ENCODE results near the gene PHACTR3. TPM values are rescaled to one million over a fixed set of nuclear protein-coding genes. Genes with fewer than 3 reads are reported as not detected.

PHACTR3 gene
- total and polyA plus RNA-seq, 2 of the 8 experiments (the other 6 are each of a cell fraction or from before 2014, with no cell fraction given) = 0.05 to 0.13 TPM

- TF ChIP-seq CHD7 (IDR thresholded peaks at IDR 0.05; ENCODE audit: insufficient replicate concordance, low read length) = no peak
- TF ChIP-seq MAFK (IDR thresholded peaks at IDR 0.05; ENCODE audit: low read depth, low read length) = no peak
- TF ChIP-seq SAP30 (IDR thresholded peaks at IDR 0.05; ENCODE audit: insufficient read depth, insufficient replicate concordance, low read length) = no peak
- no peak for TF ChIP-seq CHD2 (IDR thresholded peaks at IDR 0.05; ENCODE audit: low read length)
- TF ChIP-seq BRCA1 (IDR thresholded peaks at IDR 0.05; ENCODE audit: low read depth, low read length) = no peak
- no peak for TF ChIP-seq RBBP5 (IDR thresholded peaks at IDR 0.05; ENCODE audit: borderline replicate concordance, low read depth, low read length)
- no peak for TF ChIP-seq CBX8 (IDR thresholded peaks at IDR 0.05; ENCODE audit: borderline replicate concordance, low read depth, low read length)
- no peak for TF ChIP-seq FOSL1 (IDR thresholded peaks at IDR 0.05; ENCODE audit: insufficient read depth, low read depth, low read length)
- TF ChIP-seq ATF2 (IDR thresholded peaks at IDR 0.05; ENCODE audit: low read length) = no peak
- TF ChIP-seq POU5F1 (IDR thresholded peaks at IDR 0.05; ENCODE audit: low read depth, low read length) = no peak
Observed at GRCh38 chr20:59737816-59738215, 133.5 kb downstream of the PHACTR3 start (continued).
